ENCODE data around the gene NPAS3.

Gene NPAS3

GRCh38 chr14:33777681-33778080 is 839.0 kb downstream of the NPAS3 start:
- TF ChIP-seq POU2F2 (IDR thresholded peaks at IDR 0.05; ENCODE audit: low read depth, low read length) (no peak), TAF1 (IDR thresholded peaks at IDR 0.05; ENCODE audit: low read depth, low read length) (no peak), SPI1 (IDR thresholded peaks at IDR 0.05; ENCODE audit: low read depth, low read length) (no peak), POLR2AphosphoS5 (IDR thresholded peaks at IDR 0.05; ENCODE audit: low read depth, low read length) (no peak), POLR2A (IDR thresholded peaks at IDR 0.05; ENCODE audit: low read depth, low read length) (no peak), PAX5 (IDR thresholded peaks at IDR 0.05; ENCODE audit: insufficient read depth, low read length, severe bottlenecking) (no peak)
- DNase-seq (ENCODE audit: insufficient read length, low spot score) (no peak), FAIRE-seq (no peak)

- no peak for TF ChIP-seq POLR2A (IDR thresholded peaks at IDR 0.05; ENCODE audit: low read depth, low read length)
- TF ChIP-seq PAX5 (IDR thresholded peaks at IDR 0.05; ENCODE audit: insufficient read depth, low read length, severe bottlenecking) = no peak
- TF ChIP-seq SPI1 (IDR thresholded peaks at IDR 0.05; ENCODE audit: low read depth, low read length) = no peak
- no peak for TF ChIP-seq POU2F2 (IDR thresholded peaks at IDR 0.05; ENCODE audit: low read depth, low read length)
- no peak for TF ChIP-seq TAF1 (IDR thresholded peaks at IDR 0.05; ENCODE audit: low read depth, low read length)
- TF ChIP-seq POLR2AphosphoS5 (IDR thresholded peaks at IDR 0.05; ENCODE audit: low read depth, low read length) = no peak
- FAIRE-seq = no peak
- no peak for DNase-seq (ENCODE audit: insufficient read length, low spot score)
Measured at GRCh38 chr14:33780035-33780434, 841.4 kb downstream of the NPAS3 start.

- DNase-seq (ENCODE audit: insufficient read length, low spot score) (no peak), FAIRE-seq (no peak)
- TF ChIP-seq POU2F2 (IDR thresholded peaks at IDR 0.05; ENCODE audit: low read depth, low read length) (no peak), SPI1 (IDR thresholded peaks at IDR 0.05; ENCODE audit: low read depth, low read length) (no peak), TAF1 (IDR thresholded peaks at IDR 0.05; ENCODE audit: low read depth, low read length) (no peak), POLR2A (IDR thresholded peaks at IDR 0.05; ENCODE audit: low read depth, low read length) (no peak), PAX5 (IDR thresholded peaks at IDR 0.05; ENCODE audit: insufficient read depth, low read length, severe bottlenecking) (no peak), POLR2AphosphoS5 (IDR thresholded peaks at IDR 0.05; ENCODE audit: low read depth, low read length) (no peak)
Measured at GRCh38 chr14:33781236-33781635, 842.6 kb downstream of the NPAS3 start.

- TF ChIP-seq POLR2AphosphoS5 (IDR thresholded peaks at IDR 0.05; ENCODE audit: low read depth, low read length) (no peak), TAF1 (IDR thresholded peaks at IDR 0.05; ENCODE audit: low read depth, low read length) (no peak), POLR2A (IDR thresholded peaks at IDR 0.05; ENCODE audit: low read depth, low read length) (no peak), SPI1 (IDR thresholded peaks at IDR 0.05; ENCODE audit: low read depth, low read length) (no peak), PAX5 (IDR thresholded peaks at IDR 0.05; ENCODE audit: insufficient read depth, low read length, severe bottlenecking) (no peak), POU2F2 (IDR thresholded peaks at IDR 0.05; ENCODE audit: low read depth, low read length) (no peak)
- no peak for FAIRE-seq
- DNase-seq (ENCODE audit: insufficient read length, low spot score) = no peak
Measured at GRCh38 chr14:33782923-33783322, 844.2 kb downstream of the NPAS3 start.

- no peak for DNase-seq (ENCODE audit: insufficient read length, low spot score)
- no peak for FAIRE-seq
- no peak for TF ChIP-seq POU2F2 (IDR thresholded peaks at IDR 0.05; ENCODE audit: low read depth, low read length)
- TF ChIP-seq PAX5 (IDR thresholded peaks at IDR 0.05; ENCODE audit: insufficient read depth, low read length, severe bottlenecking) = no peak
- no peak for TF ChIP-seq POLR2AphosphoS5 (IDR thresholded peaks at IDR 0.05; ENCODE audit: low read depth, low read length)
- TF ChIP-seq TAF1 (IDR thresholded peaks at IDR 0.05; ENCODE audit: low read depth, low read length) = no peak
Measured at GRCh38 chr14:33786091-33786825, 847.6 kb downstream of the NPAS3 start.

- FAIRE-seq (no peak), DNase-seq (ENCODE audit: insufficient read length, low spot score) (no peak)
Measured at GRCh38 chr14:33788161-33788560, 849.5 kb downstream of the NPAS3 start.

GRCh38 chr14:33790996-33791395 is 852.3 kb downstream of the NPAS3 start:
- FAIRE-seq = no peak
- TF ChIP-seq POU2F2 (IDR thresholded peaks at IDR 0.05; ENCODE audit: low read depth, low read length) = no peak
- no peak for TF ChIP-seq POLR2A (IDR thresholded peaks at IDR 0.05; ENCODE audit: low read depth, low read length)
- TF ChIP-seq SPI1 (IDR thresholded peaks at IDR 0.05; ENCODE audit: low read depth, low read length) = no peak
- TF ChIP-seq PAX5 (IDR thresholded peaks at IDR 0.05; ENCODE audit: insufficient read depth, low read length, severe bottlenecking) = no peak
- no peak for TF ChIP-seq POLR2AphosphoS5 (IDR thresholded peaks at IDR 0.05; ENCODE audit: low read depth, low read length)
- TF ChIP-seq TAF1 (IDR thresholded peaks at IDR 0.05; ENCODE audit: low read depth, low read length) = no peak
- no peak for DNase-seq (ENCODE audit: insufficient read length, low spot score)

More at GRCh38 chr14:33788161-33788560, 849.5 kb downstream of the NPAS3 start:
- TF ChIP-seq POLR2AphosphoS5 (IDR thresholded peaks at IDR 0.05; ENCODE audit: low read depth, low read length) (no peak), TAF1 (IDR thresholded peaks at IDR 0.05; ENCODE audit: low read depth, low read length) (no peak), SPI1 (IDR thresholded peaks at IDR 0.05; ENCODE audit: low read depth, low read length) (no peak)

- FAIRE-seq (peak; percentile 72), DNase-seq (ENCODE audit: insufficient read length, low spot score) (no peak)
- TF ChIP-seq PAX5 (IDR thresholded peaks at IDR 0.05; ENCODE audit: insufficient read depth, low read length, severe bottlenecking) (peak; percentile 61), POU2F2 (IDR thresholded peaks at IDR 0.05; ENCODE audit: low read depth, low read length) (peak; percentile 26; the same call in 1 of the 2 replicates), TAF1 (IDR thresholded peaks at IDR 0.05; ENCODE audit: low read depth, low read length) (no peak), SPI1 (IDR thresholded peaks at IDR 0.05; ENCODE audit: low read depth, low read length) (0 out of 2 replicates have a peak, but pooled peaks have one; percentile 3), POLR2AphosphoS5 (IDR thresholded peaks at IDR 0.05; ENCODE audit: low read depth, low read length) (no peak), POLR2A (IDR thresholded peaks at IDR 0.05; ENCODE audit: low read depth, low read length) (no peak)
Measured at GRCh38 chr14:33792009-33792719, 853.5 kb downstream of the NPAS3 start.

GRCh38 chr14:33792720-33793368 is 854.2 kb downstream of the NPAS3 start:
- FAIRE-seq (peak; percentile 82), DNase-seq (ENCODE audit: insufficient read length, low spot score) (peak; percentile 52)
- no peak for TF ChIP-seq TAF1 (IDR thresholded peaks at IDR 0.05; ENCODE audit: low read depth, low read length)
